OCI-LY7 (cell line): ENCODE results near the gene WWOX.

Experiments used
- EZH2phosphoT487 ChIP-seq: fragments of 200-600 bp; sonication (generic); IDR thresholded peaks from 2 replicates; pipeline ENCODE4 v1.6.1; 2018; ENCODE audit warnings: low read depth, borderline replicate concordance, mild to moderate bottlenecking, mixed run types, antibody characterized with exemption, low read length, moderate library complexity, mixed read lengths
- TF ChIP-seq, protein P1 (sequence below): fragments of 200-600 bp; sonication (generic); conservative IDR thresholded peaks from 2 replicates; pipeline ENCODE4 v1.5.1; 2014; ENCODE audit warnings: mild to moderate bottlenecking, antibody characterized with exemption, low read length, moderate library complexity, mixed read lengths

- TF ChIP-seq, protein P1, sequence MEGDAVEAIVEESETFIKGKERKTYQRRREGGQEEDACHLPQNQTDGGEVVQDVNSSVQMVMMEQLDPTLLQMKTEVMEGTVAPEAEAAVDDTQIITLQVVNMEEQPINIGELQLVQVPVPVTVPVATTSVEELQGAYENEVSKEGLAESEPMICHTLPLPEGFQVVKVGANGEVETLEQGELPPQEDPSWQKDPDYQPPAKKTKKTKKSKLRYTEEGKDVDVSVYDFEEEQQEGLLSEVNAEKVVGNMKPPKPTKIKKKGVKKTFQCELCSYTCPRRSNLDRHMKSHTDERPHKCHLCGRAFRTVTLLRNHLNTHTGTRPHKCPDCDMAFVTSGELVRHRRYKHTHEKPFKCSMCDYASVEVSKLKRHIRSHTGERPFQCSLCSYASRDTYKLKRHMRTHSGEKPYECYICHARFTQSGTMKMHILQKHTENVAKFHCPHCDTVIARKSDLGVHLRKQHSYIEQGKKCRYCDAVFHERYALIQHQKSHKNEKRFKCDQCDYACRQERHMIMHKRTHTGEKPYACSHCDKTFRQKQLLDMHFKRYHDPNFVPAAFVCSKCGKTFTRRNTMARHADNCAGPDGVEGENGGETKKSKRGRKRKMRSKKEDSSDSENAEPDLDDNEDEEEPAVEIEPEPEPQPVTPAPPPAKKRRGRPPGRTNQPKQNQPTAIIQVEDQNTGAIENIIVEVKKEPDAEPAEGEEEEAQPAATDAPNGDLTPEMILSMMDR: no peak
- TF ChIP-seq EZH2phosphoT487: no peak
Observed at GRCh38 chr16:79026117-79026516, 926.7 kb downstream of the WWOX start.
